HAP-1 (cell line): Measurements from ENCODE around the gene ZNF143.

Experiments
- DNase-seq, 2 experiments: peaks; one replicate each; pipeline ENCODE4 v3.0.0-alpha.2; 2016 to 2020; ENCODE audit warnings: low spot score in 2 of 2
- H3K27me3 ChIP-seq: fragments of 250-450 bp; sonication (Bioruptor Pico); 2 replicates; pipeline ENCODE4 v1.5.1; 2020; ENCODE audit warnings: low read depth, mild to moderate bottlenecking, moderate library complexity
- H3K36me3 ChIP-seq: fragments of 250-450 bp; sonication (Bioruptor Pico); replicated peaks from 2 replicates; pipeline ENCODE4 v1.5.1; 2020; ENCODE audit warnings: mild to moderate bottlenecking
- H3K4me1 ChIP-seq: fragments of 250-450 bp; sonication (Bioruptor Pico); 2 replicates; pipeline ENCODE4 v1.5.1; 2020; ENCODE audit warnings: mild to moderate bottlenecking
- H3K4me3 ChIP-seq: fragments of 250-450 bp; sonication (Bioruptor Pico); 2 replicates; pipeline ENCODE4 v1.5.1; 2020; ENCODE audit warnings: mild to moderate bottlenecking, moderate library complexity
- H3K9me3 ChIP-seq: fragments of 250-450 bp; sonication (Bioruptor Pico); 2 replicates; pipeline ENCODE4 v1.5.1; 2020; ENCODE audit warnings: mild to moderate bottlenecking, moderate library complexity
- in situ Hi-C: fragments of 300-500 bp; cut with MboI; formaldehyde crosslinking; loops from 3 replicates; pipeline ENCODE4 v1.14.3; 2020; ENCODE audit warnings: low sequenced_read_pairs, inconsistent platforms, mixed read lengths

The ZNF143 gene

GRCh38 chr11:9569588-9570164, 108.9 kb downstream of the ZNF143 start:
- Histone ChIP-seq H3K9me3 (no peaks in the 10 kb centered on the region), H3K36me3 (peaks cover 1% of the 10 kb centered on the region), H3K4me1 (peaks cover 62% of the 10 kb centered on the region), H3K4me3 (no peak overlapping the region), H3K27me3 (no peaks in the 10 kb centered on the region)
- in situ Hi-C loops = no loop called here
- no peak for DNase-seq

- Histone ChIP-seq H3K36me3 (peaks cover 7% of the 10 kb centered on the region), H3K4me1 (peaks cover 62% of the 10 kb centered on the region), H3K9me3 (no peaks in the 10 kb centered on the region), H3K27me3 (no peaks in the 10 kb centered on the region), H3K4me3 (no peak overlapping the region)
- in situ Hi-C loops = no loop called here
- DNase-seq = no peak
Measured at GRCh38 chr11:9570313-9571025, 109.7 kb downstream of the ZNF143 start.

GRCh38 chr11:9571071-9571762, 110.4 kb downstream of the ZNF143 start:
- no peaks in the 10 kb centered on the region for H3K27me3 ChIP-seq
- no peak for DNase-seq
- no peaks in the 10 kb centered on the region for H3K9me3 ChIP-seq
- peaks cover 54% of the 10 kb centered on the region for H3K4me1 ChIP-seq
- H3K36me3 ChIP-seq = peaks cover 15% of the 10 kb centered on the region
- in situ Hi-C loops = no loop called here
- no peak overlapping the region for H3K4me3 ChIP-seq

- Histone ChIP-seq H3K27me3 (no peaks in the 10 kb centered on the region), H3K4me1 (peaks cover 52% of the 10 kb centered on the region), H3K4me3 (no peak overlapping the region), H3K36me3 (peaks cover 20% of the 10 kb centered on the region), H3K9me3 (no peaks in the 10 kb centered on the region)
- DNase-seq = peak; percentile 34 to 40
- in situ Hi-C loops = no loop called here
Measured at GRCh38 chr11:9571763-9572115, 110.9 kb downstream of the ZNF143 start.

- Histone ChIP-seq H3K27me3 (no peaks in the 10 kb centered on the region), H3K4me3 (peak within 1 kb of the TSS; percentile 79), H3K4me1 (peaks cover 60% of the 10 kb centered on the region), H3K9me3 (no peaks in the 10 kb centered on the region), H3K36me3 (peaks cover 35% of the 10 kb centered on the region)
- peak; percentile 96 to 99 for DNase-seq
- in situ Hi-C loops = no loop called here
Measured at GRCh38 chr11:9573052-9573774, 112.4 kb downstream of the ZNF143 start, which contains the start of gene WEE1. TSS of gene WEE1 (plus strand) at chr11:9573670. CDS start at chr11:9573934, 264 bp downstream.

GRCh38 chr11:9573775-9574621, 113.2 kb downstream of the ZNF143 start:
- H3K27me3 ChIP-seq = no peaks in the 10 kb centered on the region
- peaks cover 59% of the 10 kb centered on the region for H3K4me1 ChIP-seq
- peak overlapping the region; percentile 79 for H3K4me3 ChIP-seq
- no peak for DNase-seq
- peaks cover 43% of the 10 kb centered on the region for H3K36me3 ChIP-seq
- no peaks in the 10 kb centered on the region for H3K9me3 ChIP-seq
- in situ Hi-C loops = no loop called here

GRCh38 chr11:9574622-9575259, 113.9 kb downstream of the ZNF143 start:
- Histone ChIP-seq H3K4me3 (peak overlapping the region; percentile 79), H3K27me3 (no peaks in the 10 kb centered on the region), H3K36me3 (peaks cover 50% of the 10 kb centered on the region), H3K9me3 (no peaks in the 10 kb centered on the region), H3K4me1 (peaks cover 56% of the 10 kb centered on the region)
- DNase-seq = peak in 1 of 2 experiments; percentile 33
- in situ Hi-C loops = loop anchor here (25.0 kb wide), 1 partner anchor 137 kb away; no protein-coding TSS in a partner anchor

GRCh38 chr11:9575260-9576240, 114.7 kb downstream of the ZNF143 start:
- in situ Hi-C loops = loop anchor here (25.0 kb wide), 1 partner anchor 138 kb away; no protein-coding TSS in a partner anchor
- Histone ChIP-seq H3K4me1 (peaks cover 51% of the 10 kb centered on the region), H3K27me3 (no peaks in the 10 kb centered on the region), H3K36me3 (peaks cover 56% of the 10 kb centered on the region), H3K9me3 (no peaks in the 10 kb centered on the region), H3K4me3 (peak overlapping the region; percentile 79)
- DNase-seq = peak; percentile 88 to 92

GRCh38 chr11:9576701-9577381, 116.0 kb downstream of the ZNF143 start:
- H3K36me3 ChIP-seq = peaks cover 69% of the 10 kb centered on the region
- DNase-seq = no peak
- H3K27me3 ChIP-seq = no peaks in the 10 kb centered on the region
- peaks cover 38% of the 10 kb centered on the region for H3K4me1 ChIP-seq
- H3K9me3 ChIP-seq = no peaks in the 10 kb centered on the region
- H3K4me3 ChIP-seq = peak overlapping the region; percentile 79
- in situ Hi-C loops = loop anchor here (25.0 kb wide), 1 partner anchor 140 kb away; no protein-coding TSS in a partner anchor

GRCh38 chr11:9577556-9577955, 116.7 kb downstream of the ZNF143 start:
- Histone ChIP-seq H3K9me3 (no peaks in the 10 kb centered on the region), H3K4me3 (peak overlapping the region; percentile 79), H3K27me3 (no peaks in the 10 kb centered on the region), H3K36me3 (peaks cover 77% of the 10 kb centered on the region), H3K4me1 (peaks cover 32% of the 10 kb centered on the region)
- no peak for DNase-seq
- in situ Hi-C loops = loop anchor here (25.0 kb wide), 1 partner anchor 140 kb away; no protein-coding TSS in a partner anchor
